H1 (cell line): ENCODE data around the gene TFB2M. TPM values are rescaled to one million over a fixed set of nuclear protein-coding genes. Genes with fewer than 3 reads are reported as not detected.

Experiments used
- BACH1 ChIP-seq: IDR thresholded peaks from 2 replicates; pipeline ENCODE4 v1.6.1; 2012; ENCODE audit warnings: low read length, improper control_type of control experiment
- CHD7 ChIP-seq: fragments of 300-600 bp; sonication (generic); IDR thresholded peaks from 2 replicates; pipeline ENCODE4 v1.7.1; 2012; ENCODE audit warnings: low read length, moderate library complexity, mild to moderate bottlenecking, inconsistent platforms; ENCODE audit not compliant: insufficient replicate concordance
- HDAC2 ChIP-seq, 2 experiments: fragments of 300-600 bp in 1 of 2; sonication (generic) in 1 of 2; IDR thresholded peaks; 2 replicates each; pipeline ENCODE4 v1.6.1; 2011 to 2012; ENCODE audit warnings: low read depth in 2 of 2, low read length in 2 of 2, mild to moderate bottlenecking in 2 of 2, moderate library complexity in 2 of 2, borderline replicate concordance in 1 of 2, inconsistent platforms in 1 of 2
- HDAC6 ChIP-seq: IDR thresholded peaks from one replicate; pipeline ENCODE4 v1.7.1; 2012; ENCODE audit warnings: low read depth, mild to moderate bottlenecking, inconsistent platforms, low read length, moderate library complexity
- JUND ChIP-seq: IDR thresholded peaks from 2 replicates; pipeline ENCODE4 v1.6.1; 2011; ENCODE audit warnings: mild to moderate bottlenecking, improper control_type of control experiment, low read length
- SIN3A ChIP-seq, 2 experiments: IDR thresholded peaks in 1 of 2; conservative IDR thresholded peaks in 1 of 2; 2 replicates each; pipeline ENCODE4 v1.6.1; 2011 to 2012; ENCODE audit warnings: low read length in 2 of 2, improper control_type of control experiment in 1 of 2, low read depth in 1 of 2, mild to moderate bottlenecking in 1 of 2
- SIX5 ChIP-seq: IDR thresholded peaks from 2 replicates; pipeline ENCODE4 v1.6.1; 2011; ENCODE audit warnings: mild to moderate bottlenecking, low read depth, low read length
- TAF1 ChIP-seq: IDR thresholded peaks from 2 replicates; pipeline ENCODE4 v1.6.1; 2011; ENCODE audit warnings: mild to moderate bottlenecking, low read depth, low read length
- TCF12 ChIP-seq: IDR thresholded peaks from 2 replicates; pipeline ENCODE4 v1.6.1; 2011; ENCODE audit warnings: low read depth, mild to moderate bottlenecking, low read length
- polyA plus RNA-seq, 7 experiments: library from polyadenylated mRNA; depleted of rRNA in 3 of 7; stranded (reverse) in 5 of 7; unstranded in 2 of 7; fragments of >200 nt in 5 of 7; fragments of 200-250 nt in 2 of 7; gene quantifications; 1 replicate in 5 of 7; 2 replicates in 1 of 7; 4 replicates in 1 of 7; pipeline versions ENCODE4 v1.2.1 to v1.2.3, GENCODE V29; 2011 to 2013; ENCODE audit warnings: missing spikeins in 2 of 7, mixed read lengths in 2 of 7
- total RNA-seq: library from RNA; stranded (reverse); fragmentation: NEBNext Ultra II Directional; extraction: Animal tissue kit (Norgen Biotek cat#: 25700); gene quantifications from 2 replicates; pipeline ENCODE4 v1.2.1, GENCODE V29; 2021
- TF ChIP-seq, protein P1 (sequence below): IDR thresholded peaks from 2 replicates; pipeline ENCODE4 v1.6.1; 2012; ENCODE audit warnings: low read length, inconsistent platforms

The TFB2M gene
- total and polyA plus RNA-seq, 2 of the 8 experiments (the other 6 are each of a cell fraction or from before 2014, with no cell fraction given), result 10.4 to 22.0 TPM

- TF ChIP-seq CHD7 (no peak), HDAC2 (IDR thresholded peaks at IDR 0.05; ENCODE audit: borderline replicate concordance in 1 of 2, low read depth in 2 of 2, low read length in 2 of 2) (no peak), SIN3A (conservative IDR thresholded peaks at IDR 0.05 in 1 of 2, IDR thresholded peaks at IDR 0.05 in 1 of 2; ENCODE audit: low read depth in 1 of 2, low read length in 2 of 2) (no peak), SIX5 (no peak), BACH1 (no peak), JUND (no peak), HDAC6 (no peak), TAF1 (no peak), TCF12 (no peak)
- TF ChIP-seq, protein P1, sequence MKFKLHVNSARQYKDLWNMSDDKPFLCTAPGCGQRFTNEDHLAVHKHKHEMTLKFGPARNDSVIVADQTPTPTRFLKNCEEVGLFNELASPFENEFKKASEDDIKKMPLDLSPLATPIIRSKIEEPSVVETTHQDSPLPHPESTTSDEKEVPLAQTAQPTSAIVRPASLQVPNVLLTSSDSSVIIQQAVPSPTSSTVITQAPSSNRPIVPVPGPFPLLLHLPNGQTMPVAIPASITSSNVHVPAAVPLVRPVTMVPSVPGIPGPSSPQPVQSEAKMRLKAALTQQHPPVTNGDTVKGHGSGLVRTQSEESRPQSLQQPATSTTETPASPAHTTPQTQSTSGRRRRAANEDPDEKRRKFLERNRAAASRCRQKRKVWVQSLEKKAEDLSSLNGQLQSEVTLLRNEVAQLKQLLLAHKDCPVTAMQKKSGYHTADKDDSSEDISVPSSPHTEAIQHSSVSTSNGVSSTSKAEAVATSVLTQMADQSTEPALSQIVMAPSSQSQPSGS, result no peak
These were observed 35.6 kb downstream of the TFB2M start (continued) for GRCh38 chr1:246530482-246530881.
